ENCODE results near the gene ZC3H12C. TPM values are rescaled to one million over a fixed set of nuclear protein-coding genes. Genes with fewer than 3 reads are reported as not detected.

Gene ZC3H12C
- total RNA-seq, 4 donors from 2014 or later: 5.5 to 10.1 (median 7.8) TPM

DNA sequence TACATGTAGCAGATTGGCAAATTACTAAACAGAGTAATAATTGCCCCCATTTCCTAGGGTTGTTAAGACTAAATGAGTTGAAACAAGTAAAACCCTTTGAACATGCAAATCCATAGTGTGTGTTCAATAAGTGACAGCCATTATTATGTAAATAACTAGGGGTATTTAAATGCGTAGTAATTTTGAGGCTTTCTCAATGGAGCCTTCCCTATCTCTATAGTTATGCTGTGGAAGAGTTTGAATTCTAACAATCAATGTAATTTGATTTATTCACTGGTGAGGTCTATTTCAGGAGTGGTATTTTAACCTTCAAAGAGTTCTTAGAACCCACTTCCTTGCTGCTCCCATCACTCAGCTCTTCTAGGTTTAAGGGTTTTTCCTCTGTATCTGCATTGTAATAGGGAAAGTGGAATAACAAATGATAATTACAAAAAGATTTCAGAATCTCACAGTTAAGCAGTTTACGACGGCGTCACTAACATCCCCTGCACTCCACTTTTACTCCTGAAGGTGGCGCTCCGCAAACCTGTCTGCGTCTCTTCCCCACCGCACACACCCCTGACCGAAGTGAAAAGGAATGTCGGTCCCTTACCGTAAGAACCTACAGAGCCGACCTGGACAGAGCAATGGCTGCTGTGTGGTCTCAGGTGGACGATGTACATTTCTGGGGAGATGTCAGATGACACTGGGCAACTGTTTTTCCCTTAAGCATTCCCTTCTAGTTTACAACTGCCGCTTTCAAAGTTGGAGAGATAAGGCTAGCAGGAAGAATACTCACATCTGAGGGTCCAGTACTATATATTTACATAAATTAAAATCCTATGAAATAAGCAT lies 80.8 kb downstream of the ZC3H12C start:
- Histone ChIP-seq H3K27ac (no peak overlapping the region), H3K36me3 (no peaks in the 10 kb centered on the region), H3K9me3 (no peaks in the 10 kb centered on the region), H3K4me1 (peaks cover 0 to 9% (median 0%) of the 10 kb centered on the region in 3 donors), H3K27me3 (no peaks in the 10 kb centered on the region), H3K4me3 (peak overlapping the region in 1 of 4 donors; percentile 46)
- TF ChIP-seq, protein P1, sequence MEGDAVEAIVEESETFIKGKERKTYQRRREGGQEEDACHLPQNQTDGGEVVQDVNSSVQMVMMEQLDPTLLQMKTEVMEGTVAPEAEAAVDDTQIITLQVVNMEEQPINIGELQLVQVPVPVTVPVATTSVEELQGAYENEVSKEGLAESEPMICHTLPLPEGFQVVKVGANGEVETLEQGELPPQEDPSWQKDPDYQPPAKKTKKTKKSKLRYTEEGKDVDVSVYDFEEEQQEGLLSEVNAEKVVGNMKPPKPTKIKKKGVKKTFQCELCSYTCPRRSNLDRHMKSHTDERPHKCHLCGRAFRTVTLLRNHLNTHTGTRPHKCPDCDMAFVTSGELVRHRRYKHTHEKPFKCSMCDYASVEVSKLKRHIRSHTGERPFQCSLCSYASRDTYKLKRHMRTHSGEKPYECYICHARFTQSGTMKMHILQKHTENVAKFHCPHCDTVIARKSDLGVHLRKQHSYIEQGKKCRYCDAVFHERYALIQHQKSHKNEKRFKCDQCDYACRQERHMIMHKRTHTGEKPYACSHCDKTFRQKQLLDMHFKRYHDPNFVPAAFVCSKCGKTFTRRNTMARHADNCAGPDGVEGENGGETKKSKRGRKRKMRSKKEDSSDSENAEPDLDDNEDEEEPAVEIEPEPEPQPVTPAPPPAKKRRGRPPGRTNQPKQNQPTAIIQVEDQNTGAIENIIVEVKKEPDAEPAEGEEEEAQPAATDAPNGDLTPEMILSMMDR (IDR thresholded peaks at IDR 0.05): peak in 5 of 6 experiments; percentile 47 to 73 (median 64)
- TF ChIP-seq POLR2A (IDR thresholded peaks at IDR 0.05): no peak
- WGBS, 2 donors: 15 to 35% methylated on average over 12 to 14 of the region's 14 CpGs
- intact Hi-C loops (cut with DNase I): no loop called here
- DNase-seq: no peak

DNA sequence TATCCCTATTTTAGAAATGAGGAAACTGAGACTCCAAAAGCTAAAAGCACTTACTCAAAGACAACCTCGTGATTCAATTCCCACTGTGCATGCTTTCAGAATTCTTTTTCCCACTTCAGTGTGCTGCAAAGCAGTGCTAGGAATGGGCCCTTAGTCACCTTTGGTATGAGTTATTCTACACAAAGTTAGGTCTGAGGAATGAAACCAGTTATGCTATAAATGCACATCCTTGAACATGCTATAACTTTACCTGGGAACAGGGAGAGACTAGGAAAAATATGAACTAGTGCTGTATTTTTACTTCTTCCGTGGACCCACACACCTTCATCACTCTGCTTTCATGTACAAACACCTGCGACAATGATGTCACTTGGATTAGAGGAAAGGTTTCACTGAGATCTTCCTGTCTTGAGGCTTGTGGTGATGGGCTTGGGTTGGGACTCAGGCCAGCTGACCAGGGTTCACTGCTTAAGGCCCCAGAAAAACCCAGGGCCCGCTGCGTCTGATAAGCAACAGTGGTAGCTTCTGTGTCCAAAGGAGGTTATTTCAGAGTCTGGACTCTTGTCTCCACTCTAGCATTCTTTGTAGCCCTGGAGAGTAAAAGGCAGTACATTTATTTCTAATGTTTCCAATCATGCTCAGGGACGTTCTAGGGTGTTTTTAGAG lies 81.6 kb downstream of the ZC3H12C start:
- no peak overlapping the region for H3K4me3 ChIP-seq
- H3K4me1 ChIP-seq: peaks cover 0 to 9% (median 0%) of the 10 kb centered on the region in 3 donors
- 64 to 80% methylated on average over 4 to 6 of the region's 6 CpGs for WGBS, 2 donors
- no peak for DNase-seq
- TF ChIP-seq, protein P1 (IDR thresholded peaks at IDR 0.05): no peak
- TF ChIP-seq POLR2A (IDR thresholded peaks at IDR 0.05): no peak
- H3K9me3 ChIP-seq: no peaks in the 10 kb centered on the region
- H3K36me3 ChIP-seq: no peaks in the 10 kb centered on the region
- intact Hi-C loops (cut with DNase I): no loop called here
- no peaks in the 10 kb centered on the region for H3K27me3 ChIP-seq
- H3K27ac ChIP-seq: no peak overlapping the region

DNA sequence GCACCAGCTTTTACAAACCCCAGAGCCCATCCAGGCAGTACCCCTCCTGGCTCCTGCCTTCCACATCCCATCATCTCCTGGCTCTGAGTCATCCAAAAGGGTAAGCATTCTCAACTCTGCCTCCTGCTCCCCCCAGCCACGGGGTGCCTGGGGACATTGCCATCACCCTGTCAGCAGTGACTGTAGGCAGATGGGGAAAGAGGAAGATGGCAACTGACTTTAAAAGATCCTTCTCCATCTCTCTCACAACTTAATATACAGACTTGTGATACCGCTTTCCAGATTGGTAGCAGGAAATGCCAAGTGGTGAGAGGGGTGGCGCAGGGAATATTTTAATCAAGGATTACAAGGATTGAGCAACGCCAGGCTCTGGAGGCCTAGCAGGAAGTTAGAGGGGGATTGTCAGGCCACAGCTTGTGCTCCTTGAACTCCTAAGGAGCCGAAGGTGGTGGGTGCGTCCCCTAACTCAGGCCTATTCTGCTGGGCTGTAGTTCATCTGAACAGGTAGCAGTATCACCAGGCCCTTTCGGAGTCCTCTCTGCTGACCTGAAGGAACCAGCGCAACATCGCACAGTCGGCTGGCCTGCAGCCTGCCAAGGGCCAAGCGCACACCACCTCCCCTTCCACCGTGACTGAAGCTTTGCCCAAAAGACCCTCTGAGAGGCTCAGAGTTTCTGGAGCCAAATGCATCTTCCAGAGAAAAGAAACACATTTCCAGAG lies 83.3 kb downstream of the ZC3H12C start:
- H3K27ac ChIP-seq: no peak overlapping the region
- no peak overlapping the region for H3K4me3 ChIP-seq
- no peak for DNase-seq
- 46 to 79% methylated on average over 4 to 8 of the region's 12 CpGs for WGBS, 2 donors
- TF ChIP-seq POLR2A (IDR thresholded peaks at IDR 0.05): no peak
- TF ChIP-seq, protein P1 (IDR thresholded peaks at IDR 0.05): no peak
- no peaks in the 10 kb centered on the region for H3K36me3 ChIP-seq
- H3K9me3 ChIP-seq: no peaks in the 10 kb centered on the region
- no peaks in the 10 kb centered on the region for H3K27me3 ChIP-seq
- peaks cover 0 to 9% (median 0%) of the 10 kb centered on the region in 3 donors for H3K4me1 ChIP-seq
- intact Hi-C loops (cut with DNase I): no loop called here

DNA sequence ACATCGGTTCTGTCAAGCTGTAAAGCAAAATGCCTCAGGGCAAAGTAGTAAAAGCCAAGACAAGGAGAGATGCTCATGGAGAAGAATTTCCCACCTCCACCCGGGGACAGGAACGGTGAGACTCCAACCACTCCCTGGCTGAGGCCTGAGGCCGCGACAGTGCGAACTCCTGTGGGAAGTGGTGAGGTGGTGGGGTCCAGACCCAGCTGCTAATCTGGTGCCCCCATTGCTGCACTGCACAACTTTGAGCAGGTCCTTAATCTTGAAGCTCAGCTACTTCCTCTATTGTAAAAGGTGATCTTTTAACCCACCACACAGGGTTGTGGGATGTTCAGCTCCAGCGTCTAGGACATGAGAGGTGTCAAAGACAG lies 83.9 kb downstream of the ZC3H12C start:
- no peaks in the 10 kb centered on the region for H3K36me3 ChIP-seq
- intact Hi-C loops (cut with DNase I): no loop called here
- WGBS, 2 donors: 48 to 61% methylated on average over 4 to 6 of the region's 7 CpGs
- no peak for TF ChIP-seq POLR2A (IDR thresholded peaks at IDR 0.05)
- TF ChIP-seq, protein P1 (IDR thresholded peaks at IDR 0.05): no peak
- no peaks in the 10 kb centered on the region for H3K9me3 ChIP-seq
- H3K4me1 ChIP-seq: peaks cover 0 to 9% (median 0%) of the 10 kb centered on the region in 3 donors
- no peak overlapping the region for H3K27ac ChIP-seq
- no peak for DNase-seq
- no peak overlapping the region for H3K4me3 ChIP-seq
- no peaks in the 10 kb centered on the region for H3K27me3 ChIP-seq

All from esophagus squamous epithelium (tissue), 5 donors.